Erythroblast (primary cell): ENCODE measurements around the gene SLC29A1.
A peak's percentile ranks its signal among the peaks of the same experiment; 100 is the strongest.

ENCODE experiments used
- DNase-seq, 2 experiments: peaks; one replicate each; lab custom pipeline; 2025; lab: John Stamatoyannopoulos, UW
- GATA1 ChIP-seq: IDR thresholded peaks from 2 replicates; pipeline ENCODE4 v1.6.1; 2011; ENCODE audit warnings: low read depth, mild to moderate bottlenecking, control low read depth, low read length, moderate library complexity
- POLR2A ChIP-seq: IDR thresholded peaks from 2 replicates; pipeline ENCODE4 v1.6.1; 2011; ENCODE audit warnings: mild to moderate bottlenecking, low read length

The SLC29A1 gene

GRCh38 chr6:44245912-44246662 lies 22.7 kb downstream of the SLC29A1 start:
- no peak for TF ChIP-seq GATA1
- no peak for TF ChIP-seq POLR2A
- DNase-seq = peak; percentile 89 to 93

GRCh38 chr6:44246663-44247337 lies 23.4 kb downstream of the SLC29A1 start, which contains the start of gene HSP90AB1:
Gene HSP90AB1, plus strand, starts transcription at chr6:44247101. Its CDS starts 1,529 bp downstream, at chr6:44248630.
- peak; percentile 97 to 99 for DNase-seq
- TF ChIP-seq GATA1 (no peak), POLR2A (peak; percentile 100)

DNA sequence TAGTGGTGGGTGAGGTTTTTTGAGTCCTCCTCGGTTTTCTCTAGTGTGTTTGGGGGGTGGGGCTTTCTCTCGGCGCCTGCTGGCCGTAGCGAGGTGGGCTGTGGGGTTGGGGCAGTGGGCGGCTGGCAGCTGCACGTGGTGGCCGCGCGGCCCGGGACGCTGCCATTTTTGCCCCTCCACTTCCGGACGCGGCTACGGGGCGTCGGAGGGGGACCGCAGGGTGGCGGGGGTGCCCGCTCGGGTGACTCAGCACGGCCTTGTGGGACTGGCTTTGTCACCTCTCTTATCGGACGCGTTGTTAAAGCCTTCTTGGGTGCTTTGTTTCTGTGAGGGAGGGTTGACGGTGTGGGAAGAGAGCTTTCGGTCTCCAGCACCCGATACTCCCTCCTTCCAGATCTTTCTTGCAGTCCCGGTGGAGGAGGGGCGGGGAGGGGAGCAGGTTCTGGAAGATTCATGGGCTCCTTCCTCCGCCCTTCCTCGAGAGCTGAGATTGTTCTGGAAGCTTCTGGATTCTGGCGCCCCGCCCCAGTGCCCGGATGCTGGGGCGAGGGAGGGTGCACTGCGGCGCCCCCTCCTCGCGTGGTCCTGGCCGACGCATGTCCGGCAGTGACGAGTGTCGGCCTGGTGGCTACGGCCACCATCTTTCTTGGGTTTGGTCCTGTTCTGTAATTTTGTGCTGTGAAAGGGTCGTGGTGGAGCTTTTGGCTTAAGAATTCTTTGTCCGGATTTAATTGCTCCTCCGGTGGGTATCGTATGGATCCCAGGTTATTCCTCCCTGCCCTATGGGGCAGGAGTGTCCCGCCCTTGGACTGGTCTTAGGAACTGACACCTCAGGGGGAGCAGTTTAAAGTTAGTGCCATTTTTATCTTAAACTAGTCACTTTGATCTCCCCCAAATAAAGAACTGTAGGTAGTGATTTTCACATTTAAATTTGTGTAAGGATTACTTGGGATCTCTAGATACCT lies 24.2 kb downstream of the SLC29A1 start:
- TF ChIP-seq POLR2A = no peak
- DNase-seq = peak; percentile 94 to 95

DNA sequence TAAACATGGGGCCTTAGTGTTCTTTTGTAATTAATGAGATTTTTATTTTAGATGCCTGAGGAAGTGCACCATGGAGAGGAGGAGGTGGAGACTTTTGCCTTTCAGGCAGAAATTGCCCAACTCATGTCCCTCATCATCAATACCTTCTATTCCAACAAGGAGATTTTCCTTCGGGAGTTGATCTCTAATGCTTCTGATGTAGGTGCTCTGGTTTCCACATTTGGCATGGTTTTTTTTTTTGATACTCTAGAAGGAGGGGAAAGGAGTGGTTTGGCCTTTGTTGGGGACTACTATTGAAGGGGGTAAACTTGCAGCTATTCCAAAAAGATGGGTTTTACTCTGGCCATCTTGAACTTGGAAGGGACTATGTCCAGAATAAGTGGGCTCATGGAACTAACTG lies 25.2 kb downstream of the SLC29A1 start:
- no peak for DNase-seq
- TF ChIP-seq GATA1 = no peak
- TF ChIP-seq POLR2A = no peak

DNA sequence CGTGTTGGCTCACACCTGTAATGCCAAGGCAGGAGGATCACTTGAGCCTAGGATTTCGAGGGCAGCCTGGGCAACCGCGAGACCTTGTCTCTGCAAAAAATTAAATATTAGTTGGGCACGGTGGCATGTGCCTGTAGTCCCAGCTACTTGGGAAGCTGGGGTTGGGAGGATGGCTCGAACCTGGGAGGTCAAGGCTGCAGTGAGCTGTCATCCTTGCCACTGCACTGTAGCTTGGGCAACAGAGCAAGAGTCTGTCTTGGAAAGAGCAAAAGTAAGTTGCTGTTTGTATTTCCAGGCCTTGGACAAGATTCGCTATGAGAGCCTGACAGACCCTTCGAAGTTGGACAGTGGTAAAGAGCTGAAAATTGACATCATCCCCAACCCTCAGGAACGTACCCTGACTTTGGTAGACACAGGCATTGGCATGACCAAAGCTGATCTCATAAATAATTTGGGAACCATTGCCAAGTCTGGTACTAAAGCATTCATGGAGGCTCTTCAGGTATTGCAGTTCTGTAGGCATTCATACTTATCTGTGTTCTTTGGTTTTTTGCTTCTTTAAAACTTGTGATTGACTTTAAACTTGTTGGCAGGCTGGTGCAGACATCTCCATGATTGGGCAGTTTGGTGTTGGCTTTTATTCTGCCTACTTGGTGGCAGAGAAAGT lies 25.8 kb downstream of the SLC29A1 start:
- TF ChIP-seq GATA1 = no peak
- TF ChIP-seq POLR2A = no peak
- DNase-seq = no peak

GRCh38 chr6:44250067-44250717 lies 26.8 kb downstream of the SLC29A1 start:
- DNase-seq = peak; percentile 29 to 37
- TF ChIP-seq POLR2A (no peak), GATA1 (no peak)

DNA sequence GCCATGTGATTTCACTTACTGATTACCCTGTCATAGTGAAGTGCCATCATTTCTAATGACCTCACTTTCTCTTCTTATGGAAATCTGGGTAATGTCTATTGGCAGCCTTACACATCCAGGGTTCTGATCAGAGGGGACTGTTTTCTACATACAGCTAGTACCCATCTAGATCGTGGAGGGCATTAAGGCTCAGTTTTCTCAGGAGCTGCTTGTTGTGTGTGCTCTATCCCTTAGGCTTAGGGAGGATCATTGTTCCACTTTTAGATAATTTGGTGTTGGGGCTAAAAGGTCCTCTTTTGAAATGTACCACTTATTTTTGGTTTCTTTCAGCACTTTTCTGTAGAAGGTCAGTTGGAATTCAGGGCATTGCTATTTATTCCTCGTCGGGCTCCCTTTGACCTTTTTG lies 27.3 kb downstream of the SLC29A1 start:
- DNase-seq = no peak
- TF ChIP-seq POLR2A (no peak), GATA1 (no peak)

DNA sequence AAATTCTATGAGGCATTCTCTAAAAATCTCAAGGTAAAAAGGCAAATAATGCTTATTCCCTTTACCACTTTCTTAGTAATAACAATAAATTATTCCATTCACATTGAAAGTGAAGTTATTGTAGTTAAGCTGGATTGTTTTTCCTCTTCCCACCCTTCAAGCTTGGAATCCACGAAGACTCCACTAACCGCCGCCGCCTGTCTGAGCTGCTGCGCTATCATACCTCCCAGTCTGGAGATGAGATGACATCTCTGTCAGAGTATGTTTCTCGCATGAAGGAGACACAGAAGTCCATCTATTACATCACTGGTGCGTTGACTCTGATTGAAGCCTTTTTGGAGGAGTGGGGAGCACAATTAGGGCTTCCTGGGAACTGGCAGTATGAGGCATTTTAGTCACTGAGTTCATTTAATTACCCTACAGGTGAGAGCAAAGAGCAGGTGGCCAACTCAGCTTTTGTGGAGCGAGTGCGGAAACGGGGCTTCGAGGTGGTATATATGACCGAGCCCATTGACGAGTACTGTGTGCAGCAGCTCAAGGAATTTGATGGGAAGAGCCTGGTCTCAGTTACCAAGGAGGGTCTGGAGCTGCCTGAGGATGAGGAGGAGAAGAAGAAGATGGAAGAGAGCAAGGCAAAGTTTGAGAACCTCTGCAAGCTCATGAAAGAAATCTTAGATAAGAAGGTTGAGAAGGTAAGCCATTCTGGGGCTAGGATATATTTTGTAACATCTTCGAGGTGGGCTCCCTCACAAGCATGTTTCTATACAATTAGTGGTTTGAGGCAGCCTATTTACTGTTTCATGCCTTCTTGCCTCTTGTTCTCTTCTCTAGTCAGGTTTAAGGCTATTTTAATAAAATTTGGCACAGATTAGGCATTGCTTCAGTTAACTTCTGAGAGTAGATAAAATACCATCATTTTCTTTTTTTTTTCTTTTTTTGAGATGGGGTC lies 28.5 kb downstream of the SLC29A1 start:
- DNase-seq = no peak
- no peak for TF ChIP-seq POLR2A
- TF ChIP-seq GATA1 = no peak

GRCh38 chr6:44253307-44254101 lies 30.1 kb downstream of the SLC29A1 start:
- peak; percentile 72 to 81 for DNase-seq
- TF ChIP-seq POLR2A (no peak), GATA1 (no peak)

- TF ChIP-seq POLR2A (peak; percentile 49), GATA1 (no peak)
Measured at GRCh38 chr6:44254191-44255104, 31.1 kb downstream of the SLC29A1 start.

More at GRCh38 chr6:44254191-44255104, 31.1 kb downstream of the SLC29A1 start:
- DNase-seq = no peak
